HG02759 (cell line): ENCODE measurements around the gene ZNF236.
A peak's percentile ranks its signal among the peaks of the same experiment; 100 is the strongest.
"Not testable (repeated sequence)": the region's sequence is repeated elsewhere in the genome, so short reads cannot be mapped to it uniquely, and the experiment has no call there.

ENCODE experiments used
- ATAC-seq: cut with Tn5 transposase; IDR thresholded peaks from one replicate; pipeline ENCODE4 v1.9.1; 2021; ENCODE audit warnings: mild to moderate bottlenecking, moderate library complexity; ENCODE audit not compliant: unreplicated experiment

The ZNF236 gene

DNA sequence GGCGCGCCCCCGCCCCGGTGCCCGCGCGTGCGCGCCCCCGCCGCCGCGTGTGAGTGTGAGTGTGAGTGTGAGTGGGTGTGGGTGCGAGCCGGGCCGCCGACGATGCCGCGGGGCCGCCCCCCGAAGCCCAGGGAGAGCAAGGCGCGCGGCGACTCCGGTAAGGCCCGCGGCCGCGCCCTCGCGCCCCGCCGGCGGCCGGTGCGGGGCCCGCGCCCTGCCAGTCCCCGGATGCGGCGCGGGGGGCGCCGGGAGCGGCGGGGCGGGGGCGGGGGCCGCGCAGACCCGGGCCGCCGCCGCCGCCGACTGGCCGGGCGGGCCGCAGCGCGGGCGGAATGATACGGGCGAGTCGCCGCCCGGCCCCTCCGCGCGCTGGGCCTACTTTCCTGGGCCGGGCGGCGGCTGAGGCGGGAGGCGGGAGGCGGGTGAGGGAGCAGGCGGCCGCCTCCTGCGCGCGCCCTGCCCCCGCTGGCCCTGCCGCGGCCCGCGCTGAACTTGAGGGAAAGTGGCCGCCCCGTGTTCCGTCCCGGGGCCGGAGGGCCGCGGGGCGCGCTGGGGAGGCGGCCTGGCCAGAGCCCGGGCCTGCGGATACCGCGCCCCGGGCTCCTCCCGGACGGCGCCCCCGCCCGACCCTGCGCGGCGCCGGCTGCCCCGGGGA lies at the start of gene ZNF236:
Gene ZNF236 (plus strand): TSS at position 52 of the 655 bp plus-strand sequence. CDS start 51 bp downstream, at position 103.
- ATAC-seq: peak; percentile 59

GRCh38 chr18:76772665-76773064 lies 49.7 kb upstream of the ZNF236 start:
- ATAC-seq: no peak

GRCh38 chr18:76777036-76777435 lies 45.3 kb upstream of the ZNF236 start:
- ATAC-seq: not testable (repeated sequence)

DNA sequence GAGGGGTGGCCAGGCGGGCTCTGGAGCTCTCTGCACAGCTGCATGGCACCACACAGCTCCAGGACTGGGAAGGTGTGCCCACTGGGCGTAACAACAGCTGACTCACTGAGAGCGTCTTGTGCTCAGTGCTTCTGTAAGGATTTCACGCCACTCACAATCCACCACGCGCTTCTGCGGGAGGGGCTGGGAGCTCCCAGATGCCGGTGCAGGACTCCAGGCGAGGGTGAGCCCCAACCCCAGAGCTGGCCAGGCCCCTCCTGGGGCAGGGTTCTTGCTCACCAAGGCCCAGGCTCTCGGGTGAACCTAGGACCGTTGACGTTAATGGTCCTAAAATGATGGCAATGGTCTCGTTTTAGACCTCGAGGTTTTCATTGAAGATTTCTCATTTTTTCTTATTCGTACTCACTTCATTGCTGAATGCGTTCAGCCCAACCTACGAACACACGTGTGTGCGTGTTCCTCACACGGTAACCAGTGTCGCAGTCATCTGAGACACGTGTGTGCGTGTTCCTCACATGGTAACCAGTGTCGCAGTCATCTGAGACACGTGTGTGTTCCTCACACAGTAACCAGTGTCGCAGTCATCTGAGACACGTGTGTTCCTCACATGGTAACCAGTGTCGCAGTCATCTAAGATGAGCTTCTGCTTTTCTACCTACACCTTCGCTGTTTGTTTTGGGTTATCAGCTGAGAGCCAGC lies 38.4 kb upstream of the ZNF236 start:
- no peak for ATAC-seq

DNA sequence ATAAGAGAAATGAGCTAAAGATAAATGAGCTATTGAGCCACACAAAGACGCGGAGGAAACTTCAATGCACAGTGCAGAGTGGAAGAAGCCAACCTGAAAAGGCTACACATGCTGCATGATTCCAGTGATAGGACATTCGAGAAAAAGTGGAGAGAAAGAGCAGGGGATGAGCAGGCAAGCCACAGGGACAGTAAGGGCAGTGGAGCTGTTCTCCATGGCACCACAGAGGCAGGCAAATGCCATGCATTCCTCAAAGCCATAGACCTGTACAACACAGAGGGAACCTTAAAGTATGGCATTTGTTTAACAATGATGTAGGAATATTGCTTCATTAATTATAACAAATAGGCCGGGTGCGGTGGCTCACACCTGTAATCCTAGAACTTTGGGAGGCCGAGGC lies 36.5 kb upstream of the ZNF236 start:
- ATAC-seq: no peak

DNA sequence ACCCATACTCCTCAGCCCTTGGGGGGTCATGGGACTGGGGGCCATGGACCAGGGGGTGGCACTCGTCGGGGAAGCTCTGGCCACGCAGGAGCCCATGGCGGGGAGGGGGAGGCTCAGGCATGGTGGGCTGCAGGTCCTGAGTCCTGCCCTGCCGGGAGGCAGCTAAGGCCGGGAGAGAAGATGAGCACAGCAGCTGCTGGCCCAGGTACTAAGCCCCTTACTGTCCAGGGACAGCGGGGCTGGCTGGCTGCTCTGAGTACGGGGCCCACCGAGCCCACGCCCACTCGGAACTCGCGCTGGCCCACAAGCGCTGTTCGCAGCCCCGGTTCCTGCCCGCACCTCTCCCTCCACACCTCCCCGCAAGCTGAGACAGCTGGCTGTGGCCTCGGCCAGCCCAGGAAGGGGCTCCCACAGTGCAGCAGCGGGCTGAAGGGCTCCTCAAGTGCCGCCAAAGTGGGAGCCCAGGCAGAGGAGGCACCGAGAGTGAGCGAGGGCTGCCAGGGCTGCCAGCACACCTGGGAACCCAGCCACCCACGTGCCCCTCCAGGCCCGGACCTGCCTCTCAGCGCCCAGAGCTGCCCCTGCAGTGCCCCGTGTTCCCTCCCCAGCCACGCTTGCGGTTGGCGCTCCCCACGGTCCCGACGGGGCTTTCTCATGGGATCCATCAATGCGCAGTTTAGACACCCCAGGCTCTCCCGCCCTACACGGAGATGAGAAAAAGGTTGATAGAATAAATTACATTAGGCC lies 33.6 kb upstream of the ZNF236 start:
- ATAC-seq: no peak

DNA sequence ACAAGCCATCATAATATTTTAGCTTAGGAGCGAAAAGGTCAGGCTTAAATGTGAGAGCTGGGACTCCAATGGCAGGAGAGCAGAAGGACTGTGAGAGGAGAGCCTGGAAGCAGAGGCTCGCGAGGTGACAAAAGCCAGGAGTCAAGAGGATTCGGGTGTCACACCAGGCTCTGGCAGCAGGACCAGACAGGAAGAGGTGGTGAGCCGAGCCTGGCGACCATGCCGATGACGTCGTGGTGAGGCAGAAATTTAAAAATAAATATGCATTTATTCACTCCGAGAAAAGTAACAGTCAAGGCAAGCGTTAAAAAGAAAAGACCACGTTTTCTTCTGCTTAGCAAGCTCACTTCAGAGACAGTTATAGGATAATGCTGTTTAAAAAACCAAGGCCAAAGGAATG lies 31.3 kb upstream of the ZNF236 start:
- ATAC-seq: no peak

GRCh38 chr18:76791642-76792041 lies 30.7 kb upstream of the ZNF236 start:
- ATAC-seq: no peak

DNA sequence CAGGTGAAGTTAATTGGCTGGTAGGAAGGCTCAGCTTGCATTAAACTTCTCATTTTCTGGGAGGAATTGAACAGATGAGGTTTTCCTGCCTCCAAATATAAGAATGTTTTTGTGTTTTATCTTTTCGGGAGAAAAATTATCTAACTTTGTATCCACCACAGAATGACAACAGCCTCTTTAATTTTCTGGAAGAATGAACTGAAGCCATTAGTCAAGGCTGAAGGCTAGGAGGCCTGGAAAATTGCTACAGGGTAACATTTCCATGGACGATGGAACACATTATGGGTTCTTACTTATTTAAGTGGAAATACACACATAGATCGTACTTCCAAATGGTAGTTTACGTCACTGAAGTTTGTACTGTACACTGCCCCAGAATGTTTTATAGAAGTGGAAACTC lies 28.0 kb upstream of the ZNF236 start:
- ATAC-seq: no peak

- peak; percentile 97 for ATAC-seq
Measured at GRCh38 chr18:76801567-76802505, 20.5 kb upstream of the ZNF236 start.

GRCh38 chr18:76803413-76803812 lies 18.9 kb upstream of the ZNF236 start:
- no peak for ATAC-seq

- ATAC-seq: peak; percentile 58
Measured at GRCh38 chr18:76803814-76804213, 18.5 kb upstream of the ZNF236 start.

DNA sequence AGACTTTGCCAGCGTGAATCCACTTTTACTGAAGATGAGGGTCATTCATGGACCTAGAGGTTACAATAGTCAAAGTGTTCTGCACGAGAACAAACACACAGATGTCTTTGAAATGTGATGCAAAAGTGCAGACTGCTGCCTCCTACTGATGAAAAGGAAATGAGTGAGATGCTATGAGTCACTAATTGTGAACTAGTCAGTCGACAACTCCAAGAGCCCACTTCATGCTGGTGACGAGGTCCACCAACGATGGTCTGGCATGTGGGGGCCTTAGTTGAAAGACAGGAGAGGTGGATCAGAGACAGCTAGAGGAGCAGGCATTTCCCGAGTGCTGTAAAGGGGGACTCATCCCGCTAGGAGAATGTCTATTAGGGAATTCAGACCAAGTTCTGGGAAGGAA lies 17.1 kb upstream of the ZNF236 start:
- ATAC-seq: no peak

- no peak for ATAC-seq
Measured at GRCh38 chr18:76806301-76806700, 16.1 kb upstream of the ZNF236 start.

DNA sequence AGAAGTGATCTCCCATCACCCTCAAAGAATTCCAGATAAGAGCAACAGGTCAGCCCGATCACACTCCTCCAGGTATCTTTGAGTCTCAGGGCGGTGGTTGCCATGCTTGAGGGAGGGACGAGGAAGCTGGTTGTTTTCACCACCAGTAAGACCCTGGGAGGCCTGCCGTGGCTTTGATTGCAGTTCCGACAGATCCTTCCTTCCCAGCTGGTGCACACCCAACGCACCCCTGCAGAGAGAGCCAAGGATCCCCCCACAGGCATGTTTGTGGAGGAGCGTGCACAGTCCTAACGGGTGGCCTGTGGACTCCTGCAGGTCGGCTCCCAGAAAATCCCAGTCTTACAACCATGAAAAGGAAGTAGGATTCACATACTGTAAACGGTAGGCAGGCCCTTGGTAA lies 13.8 kb upstream of the ZNF236 start:
- ATAC-seq: no peak

DNA sequence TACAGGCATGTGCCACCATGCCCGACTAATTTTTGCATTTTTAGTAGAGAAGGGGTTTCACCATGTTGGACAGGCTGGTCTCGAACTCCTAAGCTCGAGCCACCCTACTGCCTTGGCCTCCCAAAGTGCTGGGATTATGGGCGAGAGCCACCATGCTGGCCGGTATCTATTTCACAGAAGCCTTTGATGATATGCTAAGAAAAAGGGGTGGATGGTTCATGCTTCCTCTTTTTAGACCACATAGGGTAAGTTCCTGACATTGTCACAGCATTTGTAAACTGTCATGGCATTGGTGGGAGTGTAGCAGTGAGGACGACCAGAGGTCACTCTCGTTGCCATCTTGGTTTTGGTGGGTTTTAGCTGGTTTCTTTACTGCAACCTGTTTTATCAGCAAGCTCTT lies 10.8 kb upstream of the ZNF236 start:
- ATAC-seq: peak; percentile 58

DNA sequence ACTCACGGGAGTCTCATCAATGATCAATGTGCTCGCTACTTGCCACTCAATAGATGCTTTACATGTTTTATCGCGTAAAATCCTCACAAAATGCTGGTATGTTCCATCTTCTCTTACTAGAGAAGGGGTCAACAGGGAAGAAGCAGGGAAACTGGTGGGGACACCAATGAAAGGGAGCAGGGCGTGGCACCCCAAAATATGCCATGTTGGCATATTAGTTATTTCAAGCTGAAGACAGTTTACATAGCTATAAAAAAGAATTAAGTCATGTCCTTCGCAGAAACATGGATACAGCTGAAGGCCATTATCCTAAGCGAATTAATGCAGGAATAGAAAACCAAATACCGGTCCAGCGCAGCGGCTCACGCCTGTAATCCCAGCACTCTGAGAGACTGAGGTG lies 8.1 kb upstream of the ZNF236 start:
- ATAC-seq: no peak

DNA sequence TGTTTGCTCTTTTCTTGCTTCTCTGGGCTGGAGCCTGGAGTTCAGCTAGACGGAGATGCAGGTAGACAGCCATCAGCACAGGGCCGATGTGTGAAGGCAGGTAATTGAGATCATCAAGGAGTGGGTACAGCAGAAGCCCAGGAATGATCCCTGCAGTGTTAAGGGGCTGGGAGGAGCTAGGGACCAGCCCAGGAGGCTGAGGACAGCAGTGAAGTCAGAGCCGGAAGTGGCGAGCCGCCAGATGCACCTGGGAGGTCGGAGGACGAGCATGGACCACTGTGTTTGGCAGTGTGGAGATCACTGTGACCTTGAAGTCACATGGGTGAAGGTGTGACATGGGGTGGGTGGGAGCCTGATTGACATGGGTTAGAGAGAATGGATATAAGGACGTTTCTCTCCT lies 6.2 kb upstream of the ZNF236 start:
- no peak for ATAC-seq

DNA sequence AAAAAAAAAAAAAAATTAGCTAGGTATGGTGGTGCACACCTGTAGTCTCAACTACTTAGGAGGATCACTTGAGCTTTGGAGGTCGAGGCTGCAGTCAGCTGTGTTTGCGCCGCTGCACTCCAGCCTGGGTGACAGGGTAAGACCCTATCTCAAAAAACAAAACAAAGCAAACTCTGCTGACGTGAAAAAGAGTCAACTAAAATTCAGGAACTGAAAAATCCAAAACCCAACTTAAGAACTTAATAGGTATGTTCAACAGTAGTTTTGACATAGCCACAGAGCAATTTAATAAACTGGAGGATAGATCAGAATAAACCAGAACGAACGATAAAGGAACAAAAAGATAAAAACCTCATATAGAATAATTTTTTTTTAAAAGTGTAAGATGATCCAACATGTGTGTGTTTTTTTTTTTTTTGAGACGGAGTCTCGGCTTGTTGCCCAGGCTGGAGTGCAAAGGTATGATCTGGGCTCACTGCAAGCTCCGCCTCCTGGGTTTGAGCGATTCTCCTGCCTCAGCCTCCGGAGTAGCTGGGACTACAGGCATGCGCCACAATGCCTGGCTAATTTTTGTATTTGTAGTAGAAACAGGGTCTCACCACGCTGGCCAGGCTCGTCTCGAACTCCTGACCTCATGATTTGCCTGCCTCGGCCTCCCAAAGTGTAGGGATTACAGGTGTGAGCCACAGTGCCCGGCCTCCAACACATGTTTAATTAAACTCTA lies 4.3 kb upstream of the ZNF236 start:
- no peak for ATAC-seq

DNA sequence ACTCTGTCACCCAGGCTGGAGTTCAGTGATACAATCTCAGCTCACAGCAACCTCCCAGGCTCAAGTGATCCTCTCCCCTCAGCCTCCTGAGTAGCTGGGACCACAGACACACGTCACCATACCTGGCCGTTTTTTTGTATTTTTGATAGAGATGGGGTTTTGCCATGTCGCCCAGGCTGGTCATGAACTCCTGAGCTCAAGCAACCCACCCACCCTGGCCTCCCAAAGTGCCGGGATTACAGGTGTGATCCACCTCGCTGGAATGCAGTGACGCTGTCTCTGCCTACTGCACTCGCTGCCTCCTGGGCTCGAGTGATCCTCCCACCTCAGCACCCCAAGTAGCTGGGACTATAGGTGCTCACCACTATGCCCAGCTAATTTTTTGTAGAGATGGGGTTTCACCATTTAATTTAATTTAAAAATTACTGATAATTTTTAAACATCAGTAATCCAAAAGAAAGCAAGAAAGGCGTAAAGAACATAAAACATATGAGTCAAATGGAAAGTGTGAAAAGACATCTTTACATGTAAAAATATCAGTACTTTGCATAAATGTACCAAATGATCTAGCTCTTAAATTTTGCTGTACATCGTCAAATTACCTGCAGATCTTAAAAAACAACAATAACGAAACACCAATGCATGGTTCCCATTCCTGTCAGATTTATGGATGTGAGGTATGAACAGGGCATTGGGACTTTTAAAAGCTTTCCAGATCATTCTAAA lies 2.8 kb upstream of the ZNF236 start:
- no peak for ATAC-seq
